CD4-positive, alpha-beta T cell treated with Interleukin-1 beta for 1 hour (primary cell): ENCODE measurements around the gene TAAR1.
A peak's percentile ranks its signal among the peaks of the same experiment; 100 is the strongest.
"Not testable (repeated sequence)": the region's sequence is repeated elsewhere in the genome, so short reads cannot be mapped to it uniquely, and the experiment has no call there.

Experiments
- DNase-seq, 2 donors: peaks; one replicate each; pipeline ENCODE4 v3.0.0-alpha.2; 2020 to 2022

TAAR1 gene

DNA sequence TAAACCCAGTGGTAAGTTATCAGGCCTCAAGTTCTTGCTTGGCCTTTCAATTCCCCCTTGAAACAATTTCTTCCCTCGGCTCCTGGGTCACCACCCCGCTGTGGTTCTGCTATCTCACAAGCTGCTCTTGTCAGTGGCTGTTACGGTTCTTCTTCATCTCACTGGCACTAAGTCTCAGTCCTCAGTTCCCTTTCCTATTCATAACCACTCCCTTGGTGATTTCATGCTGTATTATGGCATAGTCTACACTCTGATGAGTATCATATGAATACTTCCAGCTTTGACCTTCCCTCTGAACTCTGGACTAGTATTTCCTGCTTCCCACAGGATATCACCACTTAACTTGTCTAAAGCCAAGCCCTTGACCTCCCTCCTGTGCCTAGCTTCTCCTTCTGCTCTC lies 7.9 kb downstream of the TAAR1 start:
- no peak for DNase-seq

DNA sequence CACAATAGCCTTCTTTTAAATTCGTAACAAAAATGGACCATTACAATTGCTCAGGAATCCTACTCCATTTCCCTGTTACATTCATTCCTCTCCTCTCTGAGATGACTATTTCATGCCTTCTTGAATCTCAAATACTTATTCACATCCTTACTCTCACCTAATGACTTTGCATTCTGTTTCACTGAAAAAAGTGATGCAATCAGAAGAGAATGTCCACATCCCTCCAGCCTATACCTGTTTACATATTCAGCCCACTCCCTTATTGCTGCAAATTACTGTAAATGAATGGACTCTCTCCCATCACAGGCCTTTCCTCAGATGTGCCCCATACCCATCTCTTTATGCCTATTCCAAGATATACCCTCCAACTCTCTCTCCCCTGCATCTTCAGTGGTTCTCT lies 8.6 kb downstream of the TAAR1 start:
- DNase-seq: no peak

DNA sequence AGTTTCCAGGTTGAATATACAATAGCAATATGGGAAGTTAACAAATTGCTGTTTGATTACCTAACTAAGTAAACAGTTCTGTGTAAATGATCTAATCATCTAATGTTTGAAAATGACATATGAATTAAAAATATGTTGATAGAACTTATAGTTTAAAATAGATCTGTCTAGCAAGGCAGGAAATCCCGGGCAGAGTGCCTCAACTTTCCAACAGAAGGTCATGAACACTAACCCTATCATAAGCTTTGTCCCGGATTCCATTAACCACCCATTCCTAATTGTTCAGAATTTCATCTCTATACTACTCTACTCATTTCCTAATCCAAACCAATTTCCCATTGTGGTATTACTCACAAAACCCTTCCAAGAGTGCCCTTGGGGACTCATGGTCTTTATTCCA lies 10.2 kb downstream of the TAAR1 start:
- DNase-seq: no peak

DNA sequence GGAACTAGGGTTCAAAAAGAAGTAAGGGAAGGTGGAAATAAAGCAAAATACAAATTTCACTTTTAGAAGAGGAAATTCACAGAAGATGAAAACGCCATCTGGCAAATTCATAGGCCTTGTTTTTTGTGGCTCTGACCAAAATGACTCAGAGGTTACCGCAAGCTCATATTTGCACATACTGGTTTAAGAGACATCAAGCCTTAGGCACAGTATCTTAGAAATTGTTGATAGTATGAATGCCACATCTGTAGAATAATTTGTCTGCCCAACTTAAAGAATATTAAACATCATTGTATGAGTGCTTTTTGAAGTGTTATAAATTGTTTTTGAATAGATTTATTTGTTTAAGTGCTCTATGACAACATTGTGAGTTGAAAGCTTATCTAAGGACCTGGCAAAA lies 10.6 kb downstream of the TAAR1 start:
- peak in 1 of 2 donors; percentile 14 for DNase-seq

DNA sequence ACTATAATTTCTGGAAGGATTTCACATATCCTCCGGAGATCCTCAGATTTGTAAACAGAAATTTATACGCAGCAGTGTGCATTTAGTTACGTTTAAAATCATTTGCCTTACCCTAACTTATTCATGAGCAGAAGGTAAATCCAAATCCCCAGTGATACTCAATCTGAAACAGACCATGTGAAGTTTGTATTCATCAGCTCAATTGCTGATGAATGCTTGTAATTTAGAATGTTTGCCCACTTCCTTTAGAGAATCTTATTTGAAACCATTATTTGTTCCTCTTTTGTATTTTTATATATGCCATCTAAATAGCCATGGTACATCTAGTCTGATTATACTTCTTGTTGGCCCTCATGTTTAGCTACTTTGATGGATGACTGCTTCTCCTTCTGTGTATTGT lies 15.4 kb downstream of the TAAR1 start:
- DNase-seq: no peak

DNA sequence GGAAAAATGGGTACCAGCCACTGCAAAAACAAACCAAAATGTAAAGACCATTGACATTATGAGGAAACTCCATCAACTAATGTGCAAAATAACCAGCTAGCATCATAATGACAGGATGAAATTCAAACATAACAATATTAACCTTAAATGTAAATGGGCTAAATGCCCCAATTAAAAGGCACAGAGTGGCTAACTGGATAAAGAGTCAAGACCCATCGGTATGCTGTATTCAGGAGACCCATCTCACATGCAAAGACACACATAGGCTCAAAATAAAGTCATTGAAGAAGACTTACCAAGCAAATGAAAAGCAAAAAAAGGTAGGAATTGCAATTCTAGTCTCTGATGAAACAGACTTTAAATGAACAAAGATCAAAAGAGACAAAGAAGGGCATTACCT lies 21.8 kb downstream of the TAAR1 start:
- not testable (repeated sequence) for DNase-seq

DNA sequence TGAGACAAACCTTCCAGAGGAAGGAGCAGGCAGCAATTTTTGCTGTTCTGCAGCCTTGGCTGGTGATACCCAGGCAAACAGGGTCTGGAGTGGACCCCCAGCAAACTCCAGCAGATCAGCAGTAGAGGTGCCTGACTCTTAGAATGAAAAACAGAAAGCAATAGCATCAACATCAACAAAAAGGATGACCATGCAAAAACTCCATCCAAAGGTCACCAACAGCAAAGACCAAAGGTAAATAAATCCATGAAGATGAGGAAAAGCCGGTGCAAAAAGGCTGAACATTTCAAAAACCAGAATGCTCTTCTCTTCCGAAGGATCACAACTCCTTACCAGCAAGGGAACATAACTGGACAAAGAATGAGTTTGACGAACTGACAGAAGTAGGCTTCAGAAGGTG lies 23.1 kb downstream of the TAAR1 start:
- DNase-seq: not testable (repeated sequence)

DNA sequence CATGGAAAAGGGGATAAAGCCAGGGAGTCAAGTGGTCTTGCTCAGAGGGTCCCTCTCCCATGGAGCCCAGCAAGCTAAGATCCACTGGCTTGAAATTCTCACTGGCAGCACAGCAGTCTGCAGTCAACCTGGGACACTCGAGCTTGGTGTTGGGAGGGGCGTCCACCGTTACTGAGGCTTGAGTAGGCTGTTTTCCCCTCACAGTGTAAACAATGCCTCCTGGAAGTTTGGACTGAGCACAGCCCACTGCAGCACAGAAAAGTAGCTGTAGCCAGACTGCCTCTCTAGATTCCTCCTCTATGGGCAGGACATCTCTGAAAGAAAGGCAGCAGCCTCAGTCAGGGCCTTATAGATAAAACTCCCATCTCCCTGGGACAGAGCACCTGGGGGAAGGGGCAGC lies 23.7 kb downstream of the TAAR1 start:
- not testable (repeated sequence) for DNase-seq

DNA sequence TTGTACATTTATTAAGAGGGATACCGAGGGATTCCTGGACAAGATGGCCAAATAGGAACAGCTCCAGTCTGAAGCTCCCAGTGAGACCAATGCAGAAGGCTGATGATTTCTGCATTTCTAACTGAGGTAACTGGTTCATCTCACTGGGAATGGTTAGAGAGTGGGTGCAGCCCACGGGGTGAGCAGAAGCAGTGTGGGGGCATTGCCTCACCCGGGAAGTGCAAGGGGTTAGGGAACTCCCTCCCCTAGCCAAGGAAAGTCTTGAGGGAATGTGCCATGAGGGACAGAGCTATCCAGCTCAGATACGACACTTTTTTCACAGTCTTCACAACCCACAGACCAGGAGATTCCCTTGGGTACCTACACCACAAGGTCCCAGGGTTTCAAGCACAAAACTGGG lies 24.2 kb downstream of the TAAR1 start:
- no peak for DNase-seq

DNA sequence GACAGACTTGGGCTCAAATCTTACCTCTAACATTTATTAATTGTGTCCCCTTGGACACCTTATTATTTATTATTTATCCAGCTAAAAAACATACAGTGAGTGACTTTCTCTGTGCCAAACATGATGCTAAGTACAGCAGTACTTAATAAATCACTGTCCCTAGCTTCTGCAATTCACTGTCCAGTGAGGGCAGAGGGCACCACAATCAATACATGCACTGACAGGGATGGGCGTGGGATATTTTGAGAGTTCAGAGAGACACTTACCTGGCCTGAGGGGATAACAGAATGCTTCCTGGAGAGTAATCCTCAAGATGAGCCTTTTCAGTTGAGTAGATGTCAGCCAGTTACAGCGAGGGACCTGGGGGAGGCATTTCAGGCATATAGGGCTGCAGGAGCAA lies 25.6 kb downstream of the TAAR1 start:
- DNase-seq: no peak

DNA sequence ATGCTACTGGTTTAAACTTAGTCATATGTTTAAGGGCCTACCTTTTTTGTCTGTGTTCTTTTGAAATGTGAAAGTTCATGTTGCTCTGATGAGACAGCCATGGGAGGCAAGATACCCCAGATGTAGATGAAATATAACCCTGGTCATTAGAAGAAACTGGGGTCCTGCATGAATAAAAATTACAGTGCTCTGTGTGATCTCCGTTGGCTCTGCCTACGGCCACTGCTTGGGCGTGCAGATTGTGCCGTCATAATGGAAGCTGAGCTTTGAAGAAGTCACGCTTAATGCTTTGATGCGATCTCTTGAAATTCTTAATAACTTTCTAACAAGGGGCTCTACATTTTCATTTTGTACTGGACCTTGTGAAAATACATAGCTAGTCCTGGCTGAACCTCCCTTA lies 34.8 kb downstream of the TAAR1 start, which contains the start of gene TAAR2:
TSS of gene TAAR2 (minus strand) at position 101 of the 400 bp plus-strand sequence. CDS start at position 101, 0 bp downstream.
- no peak for DNase-seq

DNA sequence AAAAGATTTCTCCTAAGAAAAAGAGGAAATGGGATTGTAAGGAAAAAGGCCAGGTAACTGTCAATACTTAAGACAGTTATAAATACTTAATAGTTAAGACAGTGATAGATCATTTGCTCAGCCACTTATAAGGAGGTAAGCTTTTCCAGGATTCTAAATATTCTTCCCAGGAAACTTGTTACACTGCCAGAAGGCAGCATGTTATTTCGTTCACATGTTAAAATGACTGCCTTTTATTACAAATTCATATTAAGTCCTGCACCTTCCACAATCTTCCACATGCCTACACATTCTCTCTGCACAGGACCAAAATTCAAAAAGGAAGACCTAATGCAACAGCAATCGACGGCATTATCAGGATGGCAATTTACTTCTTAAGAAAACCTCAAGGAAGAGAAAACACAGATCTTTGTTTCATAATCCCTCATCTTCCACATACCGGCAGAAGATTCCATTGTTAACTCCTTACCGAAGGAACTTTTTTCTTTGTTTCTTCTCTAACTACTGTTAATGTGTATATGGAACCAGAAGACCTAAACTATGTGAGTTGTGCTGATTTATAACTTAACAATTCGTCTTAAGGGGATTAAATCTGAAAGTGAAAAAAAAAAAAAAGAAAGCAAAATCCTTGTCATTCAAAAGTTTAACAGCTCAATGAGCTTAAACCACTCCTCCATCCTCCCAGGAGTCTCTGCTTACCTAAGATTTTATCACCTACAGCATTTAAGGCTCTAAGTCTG lies 35.7 kb downstream of the TAAR1 start:
- DNase-seq: no peak

DNA sequence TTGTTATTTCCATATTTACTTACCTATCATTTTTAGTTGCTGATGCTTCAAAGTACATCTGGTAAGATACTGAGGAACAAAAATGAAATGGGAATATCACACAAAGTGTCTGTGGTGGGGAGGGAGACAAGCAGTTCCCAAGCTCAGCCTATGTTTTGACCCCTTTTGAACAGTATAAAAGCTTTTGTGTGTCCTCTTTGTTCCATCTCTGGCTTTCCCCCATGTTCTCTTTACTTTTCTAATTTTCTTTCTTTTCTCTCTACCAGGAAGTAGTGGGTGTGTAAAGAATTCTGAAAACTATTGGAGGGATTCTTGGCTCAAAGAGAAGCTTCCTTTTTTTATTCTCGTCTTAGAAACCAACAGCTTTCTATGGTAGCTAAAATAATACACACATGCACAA lies 42.3 kb downstream of the TAAR1 start:
- no peak for DNase-seq

DNA sequence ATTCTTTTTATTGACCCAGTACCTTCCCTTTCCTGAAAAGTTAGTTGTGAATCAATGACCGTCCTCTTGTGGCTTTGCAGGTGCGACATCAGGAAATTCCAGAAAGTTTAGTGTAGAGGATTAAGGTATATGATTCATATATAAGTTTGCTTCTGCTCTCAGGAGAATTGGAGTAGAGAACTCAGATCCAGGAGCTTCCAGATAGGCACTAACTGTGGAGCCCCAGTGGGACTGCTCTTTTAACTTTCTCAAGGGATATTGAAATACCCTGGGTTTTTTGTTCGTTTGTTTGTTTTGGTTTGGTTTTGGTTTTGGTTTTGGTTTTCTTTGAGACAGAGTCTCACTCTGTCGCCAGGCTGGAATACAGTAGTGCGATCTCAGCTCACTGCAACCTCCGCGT lies 44.4 kb downstream of the TAAR1 start:
- DNase-seq: peak in 1 of 2 donors; percentile 5

DNA sequence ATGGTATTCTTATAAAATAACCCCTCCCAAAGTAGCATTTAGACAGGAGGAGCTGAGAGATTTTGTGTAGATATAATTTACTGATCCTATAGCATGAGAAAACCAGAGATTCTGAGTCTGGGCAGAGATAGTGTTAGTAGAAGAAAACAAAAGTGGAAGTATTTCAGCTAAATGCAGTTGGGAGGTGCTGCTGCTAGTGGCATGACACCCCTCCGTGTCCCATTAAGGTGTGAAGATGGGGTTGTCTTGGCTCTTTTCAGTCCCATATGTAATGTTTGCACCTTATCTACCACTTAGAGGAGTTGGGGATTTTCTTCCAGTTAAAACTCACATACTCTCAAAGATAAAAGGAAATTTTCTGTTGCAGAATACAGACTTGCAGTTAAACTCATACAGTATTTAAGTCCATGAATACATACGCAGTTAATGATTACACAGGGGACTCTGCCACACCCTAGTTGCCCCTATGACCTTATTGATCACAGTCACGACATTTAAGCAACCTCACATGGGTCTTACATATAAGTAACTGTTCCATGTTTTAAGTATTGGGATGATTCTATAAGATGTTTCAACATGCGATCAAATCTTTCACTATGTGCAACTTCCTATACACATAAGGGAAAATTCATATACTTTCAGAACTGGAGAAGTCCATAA lies 46.4 kb downstream of the TAAR1 start:
- DNase-seq: peak; percentile 6 to 14

DNA sequence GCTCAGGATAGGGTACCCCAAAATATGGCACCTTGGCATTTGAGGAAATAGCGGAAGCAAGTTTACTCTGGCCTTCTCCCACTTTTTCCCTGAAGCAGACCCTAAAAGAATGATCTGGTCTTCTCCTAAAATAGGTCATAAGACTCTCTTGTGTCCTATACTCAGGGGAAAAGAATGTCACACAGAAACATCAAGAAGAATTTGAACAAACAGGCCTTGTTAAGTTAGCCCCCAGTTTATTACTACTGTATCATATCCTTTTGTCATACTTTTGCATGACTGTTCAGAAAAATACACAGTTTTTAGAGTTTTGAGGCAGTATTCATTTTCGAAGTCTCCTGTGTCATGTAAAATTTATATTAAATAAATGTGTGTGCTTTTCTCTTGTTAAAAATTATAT lies 47.4 kb downstream of the TAAR1 start:
- DNase-seq: no peak

DNA sequence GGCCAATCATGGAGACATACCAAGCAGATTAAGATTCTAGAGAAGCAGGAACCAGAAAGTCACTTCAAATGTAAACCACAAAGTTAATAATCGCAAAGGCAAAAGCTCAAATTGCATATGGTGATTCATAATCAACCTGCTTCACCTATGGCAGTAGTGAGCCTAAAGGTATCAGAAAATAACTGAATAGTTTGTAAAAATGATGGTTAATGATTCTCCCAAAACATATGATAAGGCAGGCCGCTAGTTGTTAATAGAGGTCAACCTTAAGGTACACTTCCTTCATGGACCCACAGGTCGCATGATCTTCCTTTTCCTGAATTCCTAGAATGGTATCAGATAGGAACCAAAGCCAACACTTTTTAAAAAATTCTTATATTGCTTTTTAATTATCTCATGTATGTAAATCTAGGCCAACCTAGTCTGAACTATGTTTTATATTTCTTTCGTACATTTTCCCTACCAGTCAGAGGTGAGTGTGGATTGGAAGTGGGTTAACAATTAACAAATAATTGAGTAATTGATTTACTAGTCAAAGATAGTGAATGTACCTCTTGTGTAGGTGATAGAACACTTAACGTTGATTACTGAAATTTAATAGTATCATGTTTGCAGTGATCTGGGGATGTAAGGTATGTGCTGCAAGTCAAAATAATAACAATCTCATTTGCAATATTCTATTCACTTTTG lies 51.3 kb downstream of the TAAR1 start:
- DNase-seq: no peak

DNA sequence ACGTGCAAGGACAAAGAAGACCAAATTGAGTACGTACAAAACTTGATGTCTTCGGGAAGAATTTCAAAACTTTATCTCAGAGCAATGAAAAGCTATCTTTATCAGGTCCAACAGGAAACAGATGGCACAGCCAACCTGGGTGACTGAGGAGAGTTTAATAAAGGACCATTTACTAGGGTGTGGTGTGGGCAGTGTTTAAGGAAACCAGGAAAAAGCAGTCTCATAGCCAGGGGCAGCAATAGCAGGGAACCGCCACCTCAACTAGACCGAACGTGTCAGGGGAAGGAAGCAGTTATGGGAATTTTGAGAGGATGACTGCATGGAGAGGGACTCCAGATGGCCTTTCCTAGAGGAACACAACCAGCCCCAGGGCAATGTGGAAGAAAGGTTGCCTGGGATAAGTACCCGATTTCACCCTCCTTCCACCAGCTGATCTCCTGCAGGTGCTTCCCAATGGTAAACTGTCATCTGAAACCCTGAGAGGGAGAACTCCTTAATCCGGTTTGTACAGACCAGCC lies 54.3 kb downstream of the TAAR1 start:
- DNase-seq: no peak

DNA sequence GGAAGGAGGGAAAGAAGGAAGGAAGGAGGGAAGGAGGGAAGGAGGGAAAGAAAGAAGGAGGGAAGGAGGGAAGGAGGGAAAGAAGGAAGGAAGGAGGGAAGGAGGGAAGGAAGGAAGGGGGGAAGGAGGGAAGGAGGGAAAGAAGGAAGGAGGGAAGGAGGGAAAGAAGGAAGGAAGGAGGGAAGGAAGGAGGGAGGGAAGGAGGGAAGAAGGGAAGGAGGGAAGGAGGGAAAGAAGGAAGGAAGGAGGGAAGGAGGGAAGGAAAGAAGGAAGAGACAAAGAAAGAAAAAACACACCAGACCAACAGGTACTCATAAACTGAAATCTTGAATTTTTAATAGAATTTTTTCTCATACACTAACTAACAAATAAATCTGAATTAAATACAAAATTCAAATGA lies 58.1 kb downstream of the TAAR1 start:
- not testable (repeated sequence) for DNase-seq

DNA sequence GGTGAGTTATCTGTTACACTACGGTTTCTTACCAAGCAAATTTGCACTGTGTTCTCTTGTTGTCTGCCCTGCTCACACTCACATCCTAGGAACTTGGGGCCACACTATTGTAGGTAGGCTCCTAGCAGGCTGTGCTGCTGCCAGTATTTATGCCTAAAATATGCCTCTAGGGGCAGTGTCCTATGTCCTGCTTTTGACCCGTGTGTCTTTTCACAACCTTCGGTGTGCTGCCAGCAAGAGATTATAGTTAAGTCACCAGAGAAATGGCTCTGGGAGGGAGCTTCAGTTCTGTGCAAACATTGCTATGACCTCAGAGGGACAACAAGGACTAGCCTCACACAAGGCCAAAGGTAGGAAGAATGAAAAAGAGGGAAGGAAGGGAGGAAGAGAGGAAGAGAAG lies 60.5 kb downstream of the TAAR1 start:
- DNase-seq: no peak

DNA sequence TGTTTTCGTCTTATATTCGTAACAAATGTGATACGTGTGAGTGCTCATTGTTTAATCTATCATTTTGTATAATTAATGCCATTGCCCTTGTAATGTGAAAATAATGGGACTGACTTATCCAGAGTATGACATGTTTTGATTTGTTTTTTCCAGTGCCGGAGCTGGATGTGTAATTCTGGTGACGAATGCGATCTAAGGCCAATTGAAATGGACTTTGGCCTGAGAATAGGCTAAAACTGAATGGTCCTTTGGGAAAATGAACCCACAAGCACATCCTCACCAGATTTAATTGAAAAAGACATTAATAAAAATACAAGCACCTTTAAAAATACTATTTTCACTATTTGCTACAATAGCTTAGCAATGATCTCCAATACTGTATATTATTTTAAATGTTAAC lies 62.8 kb downstream of the TAAR1 start:
- DNase-seq: no peak
